HG03139 (cell line): ENCODE results near the gene CC2D1B.

ENCODE experiments used
- ATAC-seq: cut with Tn5 transposase; IDR thresholded peaks from one replicate; pipeline ENCODE4 v1.9.1; 2021; ENCODE audit not compliant: unreplicated experiment

CC2D1B gene

DNA sequence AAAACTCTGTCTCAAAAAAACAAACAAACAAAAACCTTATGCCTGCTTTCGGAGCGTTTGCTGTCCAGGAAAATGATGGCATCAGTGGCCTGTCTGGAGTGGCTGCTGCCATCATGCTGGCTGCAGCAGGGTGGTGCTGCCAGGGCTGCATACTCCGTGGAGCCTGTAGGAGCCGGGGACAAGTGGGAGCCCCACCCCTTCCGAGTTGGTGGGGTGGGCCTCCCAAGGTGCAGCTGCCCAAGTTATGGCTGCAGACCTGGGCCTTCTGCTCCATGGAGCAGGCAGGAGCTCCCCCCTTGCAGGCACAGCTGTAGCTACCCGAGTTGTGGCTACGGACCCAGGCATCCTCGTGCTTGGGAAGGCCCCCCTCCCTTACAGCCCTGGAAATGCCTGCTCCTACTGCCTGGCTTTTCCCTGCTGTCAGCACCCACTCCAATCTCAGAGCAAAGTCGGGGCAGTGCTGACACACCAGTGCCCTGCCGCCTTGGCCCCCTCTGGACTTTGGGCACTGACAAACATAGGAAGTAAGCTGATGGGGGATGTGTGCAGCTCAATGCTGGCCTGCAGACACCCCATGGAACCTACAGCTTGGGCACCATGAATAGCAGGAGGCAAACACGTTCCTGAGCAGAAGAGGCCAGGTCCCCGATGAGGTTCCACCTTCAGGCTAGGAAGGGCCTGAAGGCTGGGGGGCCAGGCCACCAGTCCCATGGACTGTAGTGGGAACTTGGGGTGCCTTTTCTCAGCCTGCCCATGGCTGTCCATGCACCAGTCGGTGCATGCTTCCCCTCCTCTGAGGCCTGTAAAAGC, 60.4 kb downstream of the CC2D1B start:
- no peak for ATAC-seq
